C4-2B (cell line): ENCODE data around the gene USHBP1.

Source experiments
- H3K27ac ChIP-seq: fragments of 450-650 bp; 2 replicates; pipeline ENCODE4 v1.5.1; 2017
- CTCF ChIP-seq: fragments of 450-650 bp; conservative IDR thresholded peaks from 2 replicates; pipeline ENCODE4 v1.5.1; 2017; ENCODE audit warnings: mild to moderate bottlenecking
- ZFX ChIP-seq: fragments of 450-650 bp; IDR thresholded peaks from 2 replicates; pipeline ENCODE4 v1.6.1; 2017

The USHBP1 gene

DNA sequence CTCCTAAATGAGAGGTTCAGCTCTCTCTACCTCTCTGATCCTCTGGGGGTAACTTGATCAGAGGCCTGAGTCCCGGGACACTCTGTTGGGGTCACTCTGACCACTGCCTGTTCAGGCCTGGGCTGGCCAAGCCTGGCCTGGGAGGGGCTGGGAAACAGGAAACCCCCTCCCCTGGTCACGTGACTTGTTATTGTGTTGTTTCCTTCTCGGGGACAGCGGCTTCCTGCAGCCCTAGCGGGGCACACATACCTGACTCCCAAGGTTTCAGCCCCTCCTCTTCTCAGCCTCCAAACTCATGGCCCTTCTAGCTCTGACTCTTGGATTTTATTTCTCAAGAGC is at the start of gene USHBP1:
Gene USHBP1 (minus strand): TSS at position 105 of the 339 bp plus-strand sequence. CDS start 446 bp downstream, outside the sequence.
- no peak within 1 kb of the TSS for H3K27ac ChIP-seq

GRCh38 chr19:17314007-17314593 is 49.6 kb upstream of the USHBP1 start:
- TF ChIP-seq CTCF (no peak), ZFX (no peak)
- H3K27ac ChIP-seq, result no peak overlapping the region

More for the DNA sequence above, at the start of gene USHBP1:
- no peak for TF ChIP-seq CTCF
- TF ChIP-seq ZFX, result no peak

- no peak for TF ChIP-seq CTCF
- TF ChIP-seq ZFX, result no peak
- H3K27ac ChIP-seq, result no peak overlapping the region
Measured at GRCh38 chr19:17312189-17313113, 47.9 kb upstream of the USHBP1 start.

DNA sequence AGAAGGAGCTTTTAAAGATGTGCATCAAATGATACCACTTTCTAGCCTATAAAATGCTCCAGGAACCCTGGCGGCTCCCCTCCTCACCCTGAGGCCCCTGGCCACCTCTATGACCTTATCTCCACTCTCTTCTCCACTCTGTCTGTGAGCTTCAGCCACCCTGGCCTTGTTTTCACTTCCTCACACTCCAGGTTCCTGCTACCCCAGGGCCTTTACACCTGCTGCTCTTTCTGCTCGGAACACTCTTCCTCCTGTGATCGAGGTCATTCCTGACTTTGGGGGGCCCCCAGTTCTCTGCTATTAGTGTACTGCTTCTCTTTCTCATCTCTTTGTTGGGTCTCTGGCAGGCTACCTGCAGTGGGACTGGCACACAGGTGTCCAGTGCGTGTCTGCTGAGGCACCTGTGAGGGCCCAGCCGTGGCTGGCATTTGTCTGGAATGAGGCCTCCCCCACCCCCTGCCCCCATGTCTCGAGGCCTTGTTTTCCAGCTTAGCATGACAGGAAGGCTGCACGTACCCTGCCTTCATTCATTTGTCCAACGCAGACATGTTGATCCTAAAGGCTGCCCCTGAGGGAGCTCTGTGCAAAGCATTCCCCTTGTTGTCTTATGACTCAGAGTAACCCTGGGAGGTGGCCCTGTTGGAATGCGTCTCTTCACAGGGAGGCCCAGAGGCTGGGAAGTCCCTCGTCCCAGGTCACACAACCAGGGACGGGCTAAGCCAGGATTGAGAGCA is 47.1 kb upstream of the USHBP1 start:
- no peak for TF ChIP-seq ZFX
- TF ChIP-seq CTCF, result no peak
- no peak overlapping the region for H3K27ac ChIP-seq

DNA sequence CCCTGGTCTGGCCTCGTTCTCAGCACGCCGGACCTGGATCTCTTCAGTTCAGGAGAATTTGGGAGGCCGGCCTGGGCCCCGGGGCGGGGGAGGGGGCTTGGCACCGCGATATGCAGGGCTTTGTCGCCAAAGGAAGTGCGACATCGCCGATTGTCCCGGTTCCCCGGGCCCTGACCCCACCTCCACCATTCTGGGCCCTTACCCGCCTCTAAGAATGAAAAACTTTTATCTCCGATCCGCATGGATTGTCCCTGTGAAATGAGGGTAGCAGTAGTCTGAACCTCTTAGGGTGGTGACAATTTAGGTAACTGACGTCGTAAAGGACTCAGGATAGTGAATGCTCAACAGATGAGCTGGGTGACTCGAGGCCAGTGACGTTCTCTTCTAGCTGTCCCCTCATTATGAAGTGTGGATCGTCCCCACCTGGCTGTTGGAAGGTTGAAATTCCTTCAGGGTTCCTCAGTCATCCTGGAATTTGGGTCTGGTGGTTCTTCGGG is 45.5 kb upstream of the USHBP1 start:
- TF ChIP-seq CTCF (no peak), ZFX (no peak)
- peak overlapping the region; percentile 91 for H3K27ac ChIP-seq

- TF ChIP-seq ZFX (peak; percentile 52; the same call in 1 of the 2 replicates), CTCF (no peak)
- peak within 1 kb of the TSS; percentile 91 for H3K27ac ChIP-seq
Measured at GRCh38 chr19:17309198-17309964, 44.8 kb upstream of the USHBP1 start, which contains the start of gene DDA1. TSS of gene DDA1 (plus strand) at chr19:17309563. CDS start at chr19:17309655, 92 bp downstream.
